HepG2 (cell line): ENCODE results near the gene FUT6. TPM values are rescaled to one million over a fixed set of nuclear protein-coding genes. Genes with fewer than 3 reads are reported as not detected.

Experiments used
- CBFB ChIP-seq: sonication (generic); formaldehyde crosslinking; IDR thresholded peaks from 2 replicates; pipeline ENCODE4 v1.4.0; 2020; ENCODE audit warnings: missing genetic modification reagents
- HOXA5 ChIP-seq: sonication (generic); formaldehyde crosslinking; IDR thresholded peaks from 2 replicates; pipeline ENCODE4 v1.4.0; 2020; ENCODE audit warnings: missing genetic modification reagents
- IKZF4 ChIP-seq: sonication (generic); formaldehyde crosslinking; IDR thresholded peaks from 2 replicates; pipeline ENCODE4 v1.5.1; 2020; ENCODE audit warnings: borderline replicate concordance, mild to moderate bottlenecking, low read depth, missing genetic modification reagents; ENCODE audit errors: not compliant biosample characterization
- JDP2 ChIP-seq: sonication (generic); formaldehyde crosslinking; IDR thresholded peaks from 2 replicates; pipeline ENCODE4 v1.8.1; 2022; ENCODE audit warnings: missing genetic modification reagents, borderline replicate concordance
- KLF11 ChIP-seq: IDR thresholded peaks from 2 replicates; pipeline ENCODE4 v1.6.1; 2016; ENCODE audit warnings: missing compliant biosample characterization
- KLF6 ChIP-seq: IDR thresholded peaks from 2 replicates; pipeline ENCODE4 v1.8.0; 2016; ENCODE audit warnings: missing biosample characterization, missing genetic modification reagents
- PCBP1 ChIP-seq: fragments of 200-400 bp; formaldehyde crosslinking; IDR thresholded peaks from 2 replicates; pipeline ENCODE4 v1.6.1; 2017; ENCODE audit warnings: mild to moderate bottlenecking, low read depth, low read length, borderline replicate concordance
- SALL1 ChIP-seq: sonication (generic); formaldehyde crosslinking; IDR thresholded peaks from 2 replicates; pipeline ENCODE4 v1.8.0; 2022; ENCODE audit warnings: mild to moderate bottlenecking, missing genetic modification reagents
- SALL2 ChIP-seq: sonication (generic); formaldehyde crosslinking; IDR thresholded peaks from 2 replicates; pipeline ENCODE4 v1.8.1; 2023; ENCODE audit warnings: mild to moderate bottlenecking, missing genetic modification reagents, inconsistent platforms
- SMYD3 ChIP-seq: sonication (generic); formaldehyde crosslinking; IDR thresholded peaks from 2 replicates; pipeline ENCODE4 v1.8.1; 2023; ENCODE audit warnings: mild to moderate bottlenecking, missing genetic modification reagents
- SNAI1 ChIP-seq: sonication (generic); formaldehyde crosslinking; IDR thresholded peaks from 2 replicates; pipeline ENCODE4 v1.5.0; 2020; ENCODE audit warnings: mild to moderate bottlenecking, missing genetic modification reagents, borderline replicate concordance
- SNAPC5 ChIP-seq: sonication (generic); formaldehyde crosslinking; IDR thresholded peaks from 2 replicates; pipeline ENCODE4 v1.8.1; 2023; ENCODE audit warnings: mild to moderate bottlenecking, missing genetic modification reagents, borderline replicate concordance
- STAT6 ChIP-seq: sonication (generic); formaldehyde crosslinking; IDR thresholded peaks from 2 replicates; pipeline ENCODE4 v1.4.0; 2020; ENCODE audit warnings: missing genetic modification reagents, mild to moderate bottlenecking, borderline replicate concordance
- THRA ChIP-seq: sonication (generic); formaldehyde crosslinking; IDR thresholded peaks from 2 replicates; pipeline ENCODE4 v1.4.0; 2020; ENCODE audit warnings: missing genetic modification reagents, borderline replicate concordance
- TOE1 ChIP-seq: sonication (generic); formaldehyde crosslinking; IDR thresholded peaks from 2 replicates; pipeline ENCODE4 v1.4.0; 2020; ENCODE audit warnings: mild to moderate bottlenecking, missing genetic modification reagents
- WIZ ChIP-seq: sonication (generic); formaldehyde crosslinking; IDR thresholded peaks from 2 replicates; pipeline ENCODE4 v1.5.1; 2020; ENCODE audit warnings: mild to moderate bottlenecking, missing genetic modification reagents
- ZBTB3 ChIP-seq: sonication (generic); formaldehyde crosslinking; IDR thresholded peaks from 2 replicates; pipeline ENCODE4 v1.4.0; 2020; ENCODE audit warnings: low read depth, mild to moderate bottlenecking, moderate library complexity, missing genetic modification reagents, borderline replicate concordance
- ZNF629 ChIP-seq: sonication (generic); formaldehyde crosslinking; conservative IDR thresholded peaks from 2 replicates; pipeline ENCODE4 v1.5.0; 2020; ENCODE audit warnings: missing genetic modification reagents
- ZSCAN5A ChIP-seq: sonication (generic); formaldehyde crosslinking; IDR thresholded peaks from 2 replicates; pipeline ENCODE4 v1.8.0; 2022; ENCODE audit warnings: mild to moderate bottlenecking, missing genetic modification reagents, borderline replicate concordance
- polyA plus RNA-seq, 8 experiments: library from polyadenylated mRNA; depleted of rRNA in 3 of 8; stranded (reverse) in 7 of 8; unstranded in 1 of 8; fragments of >200 nt; fragmentation: Illumina TruSeq in 4 of 8; extraction: Trizol in 4 of 8; gene quantifications; 2 replicates each; pipeline versions ENCODE4 v1.2.1 to v1.2.3, GENCODE V29; 2011 to 2016; ENCODE audit warnings: low read depth in 4 of 8, missing spikeins in 1 of 8, mixed read lengths in 1 of 8; ENCODE audit not compliant: insufficient read depth in 1 of 8
- total RNA-seq, 5 experiments: library from RNA; depleted of rRNA; stranded (reverse); fragments of >200 nt; fragmentation: Illumina TruSeq; extraction: Trizol; gene quantifications; 2 replicates each; pipeline ENCODE4 v1.2.3, GENCODE V29; 2016; ENCODE audit warnings: low read depth in 1 of 5
- TF ChIP-seq, protein P1 (sequence below): sonication (generic); formaldehyde crosslinking; IDR thresholded peaks from 2 replicates; pipeline ENCODE4 v1.5.0; 2020; ENCODE audit warnings: missing genetic modification reagents
- TF ChIP-seq, protein P2 (sequence below): sonication (generic); formaldehyde crosslinking; IDR thresholded peaks from 2 replicates; pipeline ENCODE4 v1.4.0; 2020; ENCODE audit warnings: missing genetic modification reagents, low read depth, mild to moderate bottlenecking, borderline replicate concordance

Gene FUT6
- total and polyA plus RNA-seq, 2 of the 13 experiments (the other 11 are each of a cell fraction or from before 2014, with no cell fraction given) = 8.2 to 27.7 TPM

DNA sequence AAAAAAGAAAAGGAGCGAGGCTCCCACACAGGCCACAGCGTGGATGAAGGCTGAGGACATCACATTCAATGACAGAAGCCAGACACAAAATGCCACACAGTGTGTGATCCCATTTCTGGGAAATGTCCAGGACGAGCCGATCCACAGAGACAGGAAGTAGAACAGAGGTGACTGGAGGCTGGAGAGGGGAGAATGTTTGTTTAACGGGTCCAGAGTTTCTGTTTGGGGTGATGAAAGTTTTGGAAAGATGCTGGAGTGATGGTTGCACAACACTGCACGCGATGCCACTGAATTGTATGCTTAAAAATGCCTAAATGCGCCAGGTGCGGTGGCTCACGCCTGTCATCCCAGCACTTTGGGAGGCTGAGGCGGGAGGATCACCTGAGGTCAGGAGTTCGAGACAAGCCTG, 31.5 kb upstream of the FUT6 start (continued):
- TF ChIP-seq STAT6 (CRISPR knock-in tag) = peak; percentile 75; the same call in 1 of the 2 replicates
- TF ChIP-seq SNAI1 = no peak
- peak; percentile 78; the same call in 1 of the 2 replicates for TF ChIP-seq KLF11
- no peak for TF ChIP-seq ZSCAN5A (CRISPR knock-in tag)
- 0 out of 2 replicates have a peak, but pooled peaks have one; percentile 79 for TF ChIP-seq KLF6 (CRISPR knock-in tag)
- no peak for TF ChIP-seq IKZF4 (CRISPR knock-in tag)
- TF ChIP-seq WIZ = peak; percentile 70; the same call in 1 of the 2 replicates
- peak; percentile 55; the same call in 1 of the 2 replicates for TF ChIP-seq SMYD3 (CRISPR knock-in tag)
- no peak for TF ChIP-seq PCBP1
- TF ChIP-seq, protein P1, sequence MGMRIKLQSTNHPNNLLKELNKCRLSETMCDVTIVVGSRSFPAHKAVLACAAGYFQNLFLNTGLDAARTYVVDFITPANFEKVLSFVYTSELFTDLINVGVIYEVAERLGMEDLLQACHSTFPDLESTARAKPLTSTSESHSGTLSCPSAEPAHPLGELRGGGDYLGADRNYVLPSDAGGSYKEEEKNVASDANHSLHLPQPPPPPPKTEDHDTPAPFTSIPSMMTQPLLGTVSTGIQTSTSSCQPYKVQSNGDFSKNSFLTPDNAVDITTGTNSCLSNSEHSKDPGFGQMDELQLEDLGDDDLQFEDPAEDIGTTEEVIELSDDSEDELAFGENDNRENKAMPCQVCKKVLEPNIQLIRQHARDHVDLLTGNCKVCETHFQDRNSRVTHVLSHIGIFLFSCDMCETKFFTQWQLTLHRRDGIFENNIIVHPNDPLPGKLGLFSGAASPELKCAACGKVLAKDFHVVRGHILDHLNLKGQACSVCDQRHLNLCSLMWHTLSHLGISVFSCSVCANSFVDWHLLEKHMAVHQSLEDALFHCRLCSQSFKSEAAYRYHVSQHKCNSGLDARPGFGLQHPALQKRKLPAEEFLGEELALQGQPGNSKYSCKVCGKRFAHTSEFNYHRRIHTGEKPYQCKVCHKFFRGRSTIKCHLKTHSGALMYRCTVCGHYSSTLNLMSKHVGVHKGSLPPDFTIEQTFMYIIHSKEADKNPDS (CRISPR knock-in tag) = peak; percentile 83; the same call in 1 of the 2 replicates
- TF ChIP-seq ZBTB3 = peak; percentile 93
- peak; percentile 96 for TF ChIP-seq ZNF629 (CRISPR knock-in tag)
- TF ChIP-seq SNAPC5 (CRISPR knock-in tag) = no peak
- TF ChIP-seq CBFB (CRISPR knock-in tag) = peak; percentile 88
- 0 out of 2 replicates have a peak, but pooled peaks have one; percentile 85 for TF ChIP-seq TOE1
- no peak; the same call in 1 of the 2 replicates for TF ChIP-seq JDP2 (CRISPR knock-in tag)
- peak; percentile 62; the same call in 1 of the 2 replicates for TF ChIP-seq SALL2 (CRISPR knock-in tag)
- peak; percentile 92 for TF ChIP-seq THRA
- TF ChIP-seq HOXA5 = peak; percentile 89
- TF ChIP-seq, protein P2, sequence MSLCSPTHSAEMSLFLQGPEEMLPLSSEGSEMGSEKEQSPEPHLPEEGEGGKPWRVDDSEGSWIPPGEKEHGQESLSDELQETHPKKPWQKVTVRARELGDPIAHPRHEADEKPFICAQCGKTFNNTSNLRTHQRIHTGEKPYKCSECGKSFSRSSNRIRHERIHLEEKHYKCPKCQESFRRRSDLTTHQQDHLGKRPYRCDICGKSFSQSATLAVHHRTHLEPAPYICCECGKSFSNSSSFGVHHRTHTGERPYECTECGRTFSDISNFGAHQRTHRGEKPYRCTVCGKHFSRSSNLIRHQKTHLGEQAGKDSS (CRISPR knock-in tag) = peak; percentile 82; the same call in 1 of the 2 replicates
- peak; percentile 97 for TF ChIP-seq SALL1 (CRISPR knock-in tag)
